ENCODE data around the gene PPOX.

DNA sequence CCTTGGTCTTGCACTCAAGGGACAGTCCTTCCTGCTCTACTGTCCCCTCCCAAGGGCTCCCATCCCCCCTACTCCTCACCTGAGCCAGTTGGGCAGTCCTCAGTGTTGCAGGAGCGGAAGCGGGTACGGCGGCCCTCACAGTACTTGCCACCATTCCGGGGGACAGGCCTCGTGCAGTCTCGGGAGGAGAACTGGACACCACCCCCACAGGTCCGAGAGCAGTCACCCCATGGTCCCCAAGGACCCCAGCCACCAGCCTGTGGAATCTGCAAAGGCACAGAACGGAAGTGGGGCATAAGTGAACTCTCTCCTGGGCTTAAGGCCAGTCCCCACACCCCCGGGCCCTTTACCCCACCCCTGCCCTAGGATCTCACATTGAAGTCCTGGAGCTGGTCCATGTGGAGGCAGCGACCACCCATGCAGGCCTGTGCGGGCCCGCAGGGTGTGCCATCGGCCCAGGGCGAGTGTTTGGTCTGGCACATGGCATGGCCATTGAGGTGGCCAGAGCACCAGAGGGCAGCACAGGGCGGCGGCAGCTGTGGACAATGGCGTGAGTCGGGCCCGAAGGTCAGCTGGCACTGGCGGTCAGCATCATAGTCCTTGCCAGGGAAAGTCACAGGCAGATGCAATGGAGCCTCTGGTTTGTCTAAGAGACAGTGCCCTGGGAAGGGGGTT lies 27.5 kb downstream of the PPOX start:
- TF ChIP-seq CTCF (conservative IDR thresholded peaks at IDR 0.05) (no peak), EZH2 (IDR thresholded peaks at IDR 0.05; ENCODE audit: low read depth) (no peak)
